HCT116 (cell line): ENCODE results near the gene GPRC5D. TPM values are rescaled to one million over a fixed set of nuclear protein-coding genes. Genes with fewer than 3 reads are reported as not detected.

Source experiments
- ATAC-seq: fragments of 200-7000 bp; cut with Tn5 transposase; 2 replicates; pipeline ENCODE4 v1.9.1; 2020; ENCODE audit warnings: mild to moderate bottlenecking, moderate library complexity
- BruUV-seq: library from RNA; stranded (reverse); fragments of 400-500 nt; replicated peaks from 2 replicates; lab custom pipeline; 2021; lab: Mats Ljungman, UMichigan
- CTCF ChIA-PET: fragments of 300-600 bp; sonication (Branson Sonifier 250); formaldehyde crosslinking; loops from one replicate; lab custom pipeline; 2021; ENCODE audit warnings: antibody characterized with exemption; lab: Charles Lee
- POLR2A ChIA-PET: fragments of 300-600, 350-600 bp; sonication (Branson Sonifier 250); formaldehyde crosslinking; loops from one replicate; lab custom pipeline; 2021; ENCODE audit warnings: antibody characterized with exemption; lab: Charles Lee
- RAD21 ChIA-PET, 2 experiments: fragments of 300-600 bp; sonication (Branson Sonifier 250); formaldehyde crosslinking; loops; one replicate each; lab custom pipeline; 2023; ENCODE audit warnings: low total read pairs in 2 of 2; ENCODE audit not compliant: uncharacterized antibody in 2 of 2, unreplicated experiment in 2 of 2, low non-redundant PET in 1 of 2; lab: Charles Lee
- DNase-seq: peaks from one replicate; pipeline ENCODE4 v3.0.0-alpha.2; 2010; ENCODE audit warnings: low read depth, low spot score
- H2AFZ ChIP-seq: fragments of 200-600 bp; shearing (Covaris generic), sonication (generic); 2 replicates; pipeline ENCODE4 v1.6.1; 2017; ENCODE audit warnings: low read depth, mixed run types, mixed read lengths, antibody characterized with exemption, low read length; ENCODE audit not compliant: poor library complexity, severe bottlenecking
- H3K27ac ChIP-seq: 2 replicates; pipeline ENCODE4 v1.5.1; 2012; ENCODE audit warnings: low read depth, low read length
- H3K27me3 ChIP-seq: fragments of 200-600 bp; sonication (generic); 2 replicates; pipeline ENCODE4 v1.6.1; 2016; ENCODE audit warnings: mixed run types, low read length, mixed read lengths; ENCODE audit not compliant: insufficient read depth
- H3K36me3 ChIP-seq, 2 experiments: fragments of 200-500 bp in 1 of 2; fragments of 200-600 bp in 1 of 2; sonication (Bioruptor generic) in 1 of 2; sonication (generic) in 1 of 2; 2 replicates each; pipeline versions ENCODE4 v1.5.1 to v1.6.1; 2014 to 2016; ENCODE audit warnings: low read length in 2 of 2, inconsistent platforms in 1 of 2, mixed read lengths in 1 of 2, mixed run types in 1 of 2; ENCODE audit not compliant: insufficient read depth in 2 of 2, control insufficient read depth in 1 of 2
- H3K4me1 ChIP-seq, 2 experiments: fragments of 200-600 bp in 1 of 2; sonication (generic) in 1 of 2; 2 replicates each; pipeline versions ENCODE4 v1.5.1 to v1.6.1; 2012 to 2017; ENCODE audit warnings: low read length in 2 of 2, inconsistent platforms in 1 of 2, mild to moderate bottlenecking in 1 of 2, mixed read lengths in 1 of 2, mixed run types in 1 of 2, moderate library complexity in 1 of 2; ENCODE audit not compliant: insufficient read depth in 2 of 2, control insufficient read depth in 1 of 2
- H3K4me2 ChIP-seq: fragments of 200-600 bp; sonication (generic); 2 replicates; pipeline ENCODE4 v1.6.1; 2017; ENCODE audit warnings: mixed run types, low read length, mixed read lengths
- H3K4me3 ChIP-seq, 2 experiments: fragments of 200-600 bp in 1 of 2; sonication (generic) in 1 of 2; replicated peaks in 1 of 2; 2 replicates each; pipeline ENCODE4 v1.5.1; 2011 to 2016; ENCODE audit warnings: low read length in 2 of 2, control low read depth in 1 of 2, low read depth in 1 of 2, mild to moderate bottlenecking in 1 of 2, mixed read lengths in 1 of 2, mixed run types in 1 of 2
- H3K79me2 ChIP-seq: fragments of 200-600 bp; sonication (generic); 2 replicates; pipeline ENCODE4 v1.6.1; 2017; ENCODE audit warnings: mild to moderate bottlenecking, mixed run types, low read length, moderate library complexity, mixed read lengths; ENCODE audit not compliant: insufficient read depth
- H3K9ac ChIP-seq: fragments of 200-600 bp; sonication (generic); 2 replicates; pipeline ENCODE4 v1.6.1; 2016; ENCODE audit warnings: low read length, mixed read lengths
- H3K9me2 ChIP-seq: fragments of 200-600 bp; sonication (generic), shearing (Covaris generic); 2 replicates; pipeline ENCODE4 v1.6.1; 2017; ENCODE audit warnings: mixed run types, mild to moderate bottlenecking, moderate library complexity; ENCODE audit not compliant: insufficient read depth
- H3K9me3 ChIP-seq, 2 experiments: fragments of 200-500 bp in 1 of 2; fragments of 200-600 bp in 1 of 2; sonication (Bioruptor generic) in 1 of 2; sonication (generic) in 1 of 2; 2 replicates each; pipeline ENCODE4 v1.6.1; 2014 to 2017; ENCODE audit warnings: low read length in 2 of 2, mixed read lengths in 2 of 2, inconsistent platforms in 1 of 2, low read depth in 1 of 2, mild to moderate bottlenecking in 1 of 2, mixed run types in 1 of 2, moderate library complexity in 1 of 2; ENCODE audit not compliant: control insufficient read depth in 1 of 2, insufficient read depth in 1 of 2
- H4K20me1 ChIP-seq: fragments of 200-600 bp; sonication (generic), shearing (Covaris generic); 2 replicates; pipeline ENCODE4 v1.6.1; 2017; ENCODE audit warnings: mixed run types, mild to moderate bottlenecking, moderate library complexity; ENCODE audit not compliant: insufficient read depth
- CBX3 ChIP-seq: IDR thresholded peaks from 2 replicates; pipeline ENCODE4 v1.6.1; 2012; ENCODE audit warnings: low read depth
- EGR1 ChIP-seq: IDR thresholded peaks from 2 replicates; pipeline ENCODE4 v1.6.1; 2012; ENCODE audit warnings: low read depth
- ELF1 ChIP-seq: IDR thresholded peaks from 2 replicates; pipeline ENCODE4 v1.6.1; 2012; ENCODE audit warnings: low read depth, borderline replicate concordance
- EZH2phosphoT487 ChIP-seq: fragments of 200-600 bp; IDR thresholded peaks from 2 replicates; pipeline ENCODE4 v1.6.1; 2018; ENCODE audit warnings: antibody characterized with exemption, borderline replicate concordance
- JUND ChIP-seq: IDR thresholded peaks from 2 replicates; pipeline ENCODE4 v1.6.1; 2012
- MAX ChIP-seq: IDR thresholded peaks from 2 replicates; pipeline ENCODE4 v1.6.1; 2012
- POLR2A ChIP-seq: IDR thresholded peaks from 2 replicates; pipeline ENCODE4 v1.7.0; 2011; ENCODE audit warnings: borderline replicate concordance; ENCODE audit not compliant: insufficient read depth, insufficient read length; ENCODE audit errors: extremely low read depth
- POLR2AphosphoS5 ChIP-seq: IDR thresholded peaks from 2 replicates; pipeline ENCODE4 v1.6.1; 2011; ENCODE audit warnings: mild to moderate bottlenecking, low read depth, low read length, moderate library complexity
- SIN3A ChIP-seq: IDR thresholded peaks from 2 replicates; pipeline ENCODE4 v1.6.1; 2012; ENCODE audit warnings: low read depth
- SRF ChIP-seq: IDR thresholded peaks from 2 replicates; pipeline ENCODE4 v1.6.1; 2012; ENCODE audit warnings: low read depth
- TCF7L2 ChIP-seq: IDR thresholded peaks from 2 replicates; pipeline ENCODE4 v1.7.0; 2011; ENCODE audit warnings: borderline replicate concordance, inconsistent platforms; ENCODE audit not compliant: insufficient read depth, insufficient read length; ENCODE audit errors: extremely low read depth
- YY1 ChIP-seq: IDR thresholded peaks from 2 replicates; pipeline ENCODE4 v1.6.1; 2011; ENCODE audit warnings: low read length, low read depth, moderate library complexity, mild to moderate bottlenecking; ENCODE audit not compliant: insufficient replicate concordance; ENCODE audit errors: extremely low read depth
- ZNF274 ChIP-seq: fragments of 200-500 bp; sonication (Bioruptor generic); IDR thresholded peaks from 2 replicates; pipeline ENCODE4 v1.6.1; 2014; ENCODE audit warnings: mild to moderate bottlenecking, low read depth, low read length, inconsistent platforms
- intact Hi-C: fragments of 100-400 bp; cut with micrococcal nuclease; formaldehyde crosslinking; loops from 2 replicates; pipeline ENCODE4 v1.10.0; 2022
- total RNA-seq: library from RNA; stranded (reverse); gene quantifications from one replicate; pipeline ENCODE4 v1.2.1, GENCODE V29; 2021; ENCODE audit not compliant: unreplicated experiment
- TF ChIP-seq, protein P1 (sequence below), 3 experiments: fragments of 200-600 bp in 1 of 3; sonication (generic) in 1 of 3; IDR thresholded peaks in 2 of 3; conservative IDR thresholded peaks in 1 of 3; 2 replicates each; pipeline ENCODE4 v1.5.1; 2012 to 2017; ENCODE audit warnings: low read depth in 2 of 3, low read length in 2 of 3, antibody characterized with exemption in 1 of 3, borderline replicate concordance in 1 of 3, control low read depth in 1 of 3, mild to moderate bottlenecking in 1 of 3, mixed read lengths in 1 of 3, mixed run types in 1 of 3, moderate library complexity in 1 of 3; ENCODE audit not compliant: insufficient read depth in 1 of 3
- TF ChIP-seq, protein P2 (sequence below): IDR thresholded peaks from 2 replicates; pipeline ENCODE4 v1.6.1; 2011; ENCODE audit warnings: mild to moderate bottlenecking, low read length, moderate library complexity; ENCODE audit not compliant: insufficient replicate concordance; ENCODE audit errors: extremely low read depth
- TF ChIP-seq, protein P3 (sequence below): IDR thresholded peaks from 2 replicates; pipeline ENCODE4 v1.6.1; 2012; ENCODE audit warnings: low read depth
- TF ChIP-seq, protein P4 (sequence below): IDR thresholded peaks from 2 replicates; pipeline ENCODE4 v1.6.1; 2012

The GPRC5D gene
- total RNA-seq, 1 experiment from 2014 or later, result not detected

- ChIA-PET CTCF (no interaction called here), POLR2A (no interaction called here), RAD21 (no interaction called here)
- Histone ChIP-seq H3K27ac (peak overlapping the region; percentile 65), H3K36me3 (peaks cover 15 to 56% of the 10 kb centered on the region in 2 experiments), H4K20me1 (peaks cover 53% of the 10 kb centered on the region), H3K9me3 (no peaks in the 10 kb centered on the region), H3K9me2 (no peaks in the 10 kb centered on the region), H3K79me2 (peaks cover 100% of the 10 kb centered on the region), H3K9ac (peak overlapping the region; percentile 48), H3K4me2 (peak overlapping the region; percentile 65), H3K27me3 (no peaks in the 10 kb centered on the region), H3K4me3 (peak overlapping the region in 1 of 2 experiments; percentile 11; a peak in 1 of 4 replicates), H3K4me1 (peaks cover 61 to 94% of the 10 kb centered on the region in 2 experiments), H2AFZ (no peak overlapping the region)
- DNase-seq (peak; percentile 85), ATAC-seq (peak; percentile 77)
- BruUV-seq, result no TSS peak
- intact Hi-C loops, result no loop called here
- no peak for TF ChIP-seq POLR2A
- TF ChIP-seq, protein P1, sequence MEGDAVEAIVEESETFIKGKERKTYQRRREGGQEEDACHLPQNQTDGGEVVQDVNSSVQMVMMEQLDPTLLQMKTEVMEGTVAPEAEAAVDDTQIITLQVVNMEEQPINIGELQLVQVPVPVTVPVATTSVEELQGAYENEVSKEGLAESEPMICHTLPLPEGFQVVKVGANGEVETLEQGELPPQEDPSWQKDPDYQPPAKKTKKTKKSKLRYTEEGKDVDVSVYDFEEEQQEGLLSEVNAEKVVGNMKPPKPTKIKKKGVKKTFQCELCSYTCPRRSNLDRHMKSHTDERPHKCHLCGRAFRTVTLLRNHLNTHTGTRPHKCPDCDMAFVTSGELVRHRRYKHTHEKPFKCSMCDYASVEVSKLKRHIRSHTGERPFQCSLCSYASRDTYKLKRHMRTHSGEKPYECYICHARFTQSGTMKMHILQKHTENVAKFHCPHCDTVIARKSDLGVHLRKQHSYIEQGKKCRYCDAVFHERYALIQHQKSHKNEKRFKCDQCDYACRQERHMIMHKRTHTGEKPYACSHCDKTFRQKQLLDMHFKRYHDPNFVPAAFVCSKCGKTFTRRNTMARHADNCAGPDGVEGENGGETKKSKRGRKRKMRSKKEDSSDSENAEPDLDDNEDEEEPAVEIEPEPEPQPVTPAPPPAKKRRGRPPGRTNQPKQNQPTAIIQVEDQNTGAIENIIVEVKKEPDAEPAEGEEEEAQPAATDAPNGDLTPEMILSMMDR (IDR thresholded peaks at IDR 0.05 in 2 of 3, conservative IDR thresholded peaks at IDR 0.05 in 1 of 3; ENCODE audit: borderline replicate concordance in 1 of 3, insufficient read depth in 1 of 3, low read depth in 2 of 3, low read length in 2 of 3), result no peak
- TF ChIP-seq MAX, result peak; percentile 73
- peak; percentile 50; the same call in 1 of the 2 replicates for TF ChIP-seq POLR2AphosphoS5
- TF ChIP-seq, protein P2, sequence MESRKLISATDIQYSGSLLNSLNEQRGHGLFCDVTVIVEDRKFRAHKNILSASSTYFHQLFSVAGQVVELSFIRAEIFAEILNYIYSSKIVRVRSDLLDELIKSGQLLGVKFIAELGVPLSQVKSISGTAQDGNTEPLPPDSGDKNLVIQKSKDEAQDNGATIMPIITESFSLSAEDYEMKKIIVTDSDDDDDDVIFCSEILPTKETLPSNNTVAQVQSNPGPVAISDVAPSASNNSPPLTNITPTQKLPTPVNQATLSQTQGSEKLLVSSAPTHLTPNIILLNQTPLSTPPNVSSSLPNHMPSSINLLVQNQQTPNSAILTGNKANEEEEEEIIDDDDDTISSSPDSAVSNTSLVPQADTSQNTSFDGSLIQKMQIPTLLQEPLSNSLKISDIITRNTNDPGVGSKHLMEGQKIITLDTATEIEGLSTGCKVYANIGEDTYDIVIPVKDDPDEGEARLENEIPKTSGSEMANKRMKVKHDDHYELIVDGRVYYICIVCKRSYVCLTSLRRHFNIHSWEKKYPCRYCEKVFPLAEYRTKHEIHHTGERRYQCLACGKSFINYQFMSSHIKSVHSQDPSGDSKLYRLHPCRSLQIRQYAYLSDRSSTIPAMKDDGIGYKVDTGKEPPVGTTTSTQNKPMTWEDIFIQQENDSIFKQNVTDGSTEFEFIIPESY, result peak; percentile 14
- no peak for TF ChIP-seq EGR1
- peak; percentile 99 for TF ChIP-seq TCF7L2
- TF ChIP-seq CBX3, result no peak; the same call in 1 of the 2 replicates
- no peak for TF ChIP-seq EZH2phosphoT487
- no peak for TF ChIP-seq YY1
- TF ChIP-seq ELF1, result no peak
- TF ChIP-seq, protein P3, sequence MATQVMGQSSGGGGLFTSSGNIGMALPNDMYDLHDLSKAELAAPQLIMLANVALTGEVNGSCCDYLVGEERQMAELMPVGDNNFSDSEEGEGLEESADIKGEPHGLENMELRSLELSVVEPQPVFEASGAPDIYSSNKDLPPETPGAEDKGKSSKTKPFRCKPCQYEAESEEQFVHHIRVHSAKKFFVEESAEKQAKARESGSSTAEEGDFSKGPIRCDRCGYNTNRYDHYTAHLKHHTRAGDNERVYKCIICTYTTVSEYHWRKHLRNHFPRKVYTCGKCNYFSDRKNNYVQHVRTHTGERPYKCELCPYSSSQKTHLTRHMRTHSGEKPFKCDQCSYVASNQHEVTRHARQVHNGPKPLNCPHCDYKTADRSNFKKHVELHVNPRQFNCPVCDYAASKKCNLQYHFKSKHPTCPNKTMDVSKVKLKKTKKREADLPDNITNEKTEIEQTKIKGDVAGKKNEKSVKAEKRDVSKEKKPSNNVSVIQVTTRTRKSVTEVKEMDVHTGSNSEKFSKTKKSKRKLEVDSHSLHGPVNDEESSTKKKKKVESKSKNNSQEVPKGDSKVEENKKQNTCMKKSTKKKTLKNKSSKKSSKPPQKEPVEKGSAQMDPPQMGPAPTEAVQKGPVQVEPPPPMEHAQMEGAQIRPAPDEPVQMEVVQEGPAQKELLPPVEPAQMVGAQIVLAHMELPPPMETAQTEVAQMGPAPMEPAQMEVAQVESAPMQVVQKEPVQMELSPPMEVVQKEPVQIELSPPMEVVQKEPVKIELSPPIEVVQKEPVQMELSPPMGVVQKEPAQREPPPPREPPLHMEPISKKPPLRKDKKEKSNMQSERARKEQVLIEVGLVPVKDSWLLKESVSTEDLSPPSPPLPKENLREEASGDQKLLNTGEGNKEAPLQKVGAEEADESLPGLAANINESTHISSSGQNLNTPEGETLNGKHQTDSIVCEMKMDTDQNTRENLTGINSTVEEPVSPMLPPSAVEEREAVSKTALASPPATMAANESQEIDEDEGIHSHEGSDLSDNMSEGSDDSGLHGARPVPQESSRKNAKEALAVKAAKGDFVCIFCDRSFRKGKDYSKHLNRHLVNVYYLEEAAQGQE, result no peak
- TF ChIP-seq SIN3A, result peak; percentile 69
- no peak for TF ChIP-seq SRF
- no peak for TF ChIP-seq ZNF274
- TF ChIP-seq, protein P4, sequence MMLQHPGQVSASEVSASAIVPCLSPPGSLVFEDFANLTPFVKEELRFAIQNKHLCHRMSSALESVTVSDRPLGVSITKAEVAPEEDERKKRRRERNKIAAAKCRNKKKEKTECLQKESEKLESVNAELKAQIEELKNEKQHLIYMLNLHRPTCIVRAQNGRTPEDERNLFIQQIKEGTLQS, result no peak
- peak; percentile 86 for TF ChIP-seq JUND
These were observed 48.0 kb downstream of the GPRC5D start for GRCh38 chr12:12903642-12904609.
